Mucosa of stomach (tissue), 1 donor: Measurements from ENCODE around the gene POLR2E.

Experiments
- H3K27me3 ChIP-seq: one replicate; pipeline ENCODE4 v1.7.0; 2013; ENCODE audit warnings: mild to moderate bottlenecking, low read length; ENCODE audit not compliant: control insufficient read depth, insufficient read depth
- H3K36me3 ChIP-seq: one replicate; pipeline ENCODE4 v1.7.0; 2013; ENCODE audit warnings: low read length; ENCODE audit not compliant: control insufficient read depth, insufficient read depth
- H3K4me1 ChIP-seq: one replicate; pipeline ENCODE4 v1.7.0; 2013; ENCODE audit warnings: mild to moderate bottlenecking, low read length; ENCODE audit not compliant: control insufficient read depth, insufficient read depth
- H3K4me3 ChIP-seq: one replicate; pipeline ENCODE4 v1.7.0; 2013; ENCODE audit warnings: low read length
- H3K9ac ChIP-seq: one replicate; pipeline ENCODE4 v1.7.0; 2013; ENCODE audit warnings: mild to moderate bottlenecking, low read length, moderate library complexity
- H3K9me3 ChIP-seq: one replicate; pipeline ENCODE4 v1.7.0; 2013; ENCODE audit warnings: mild to moderate bottlenecking, low read length, moderate library complexity; ENCODE audit not compliant: control insufficient read depth
- donor health status: Pancreatic carcinoma.

Gene POLR2E

GRCh38 chr19:1093811-1094553 is 1.2 kb downstream of the POLR2E start:
- no peaks in the 10 kb centered on the region for H3K9me3 ChIP-seq
- H3K4me3 ChIP-seq = peak overlapping the region; percentile 71
- no peaks in the 10 kb centered on the region for H3K36me3 ChIP-seq
- H3K9ac ChIP-seq = peak overlapping the region; percentile 71
- no peaks in the 10 kb centered on the region for H3K27me3 ChIP-seq
- peaks cover 37% of the 10 kb centered on the region for H3K4me1 ChIP-seq

- Histone ChIP-seq H3K4me3 (no peak overlapping the region), H3K9me3 (no peaks in the 10 kb centered on the region), H3K9ac (no peak overlapping the region), H3K27me3 (no peaks in the 10 kb centered on the region), H3K4me1 (peaks cover 30% of the 10 kb centered on the region), H3K36me3 (peaks cover 4% of the 10 kb centered on the region)
Observed at GRCh38 chr19:1093330-1093729, 1.8 kb downstream of the POLR2E start.

- Histone ChIP-seq H3K4me1 (peaks cover 20% of the 10 kb centered on the region), H3K9me3 (no peaks in the 10 kb centered on the region), H3K27me3 (no peaks in the 10 kb centered on the region), H3K36me3 (peaks cover 4% of the 10 kb centered on the region), H3K9ac (no peak overlapping the region), H3K4me3 (no peak overlapping the region)
Observed at GRCh38 chr19:1091544-1092175, 3.5 kb downstream of the POLR2E start.

- H3K27me3 ChIP-seq = no peaks in the 10 kb centered on the region
- no peak overlapping the region for H3K4me3 ChIP-seq
- peaks cover 4% of the 10 kb centered on the region for H3K36me3 ChIP-seq
- H3K4me1 ChIP-seq = peaks cover 20% of the 10 kb centered on the region
- H3K9me3 ChIP-seq = no peaks in the 10 kb centered on the region
- no peak overlapping the region for H3K9ac ChIP-seq
Observed at GRCh38 chr19:1090731-1091543, 4.2 kb downstream of the POLR2E start.

GRCh38 chr19:1089891-1090290 is 5.3 kb downstream of the POLR2E start:
- Histone ChIP-seq H3K9ac (no peak overlapping the region), H3K27me3 (no peaks in the 10 kb centered on the region), H3K36me3 (peaks cover 4% of the 10 kb centered on the region), H3K9me3 (no peaks in the 10 kb centered on the region), H3K4me3 (no peak overlapping the region), H3K4me1 (peaks cover 14% of the 10 kb centered on the region)

- no peaks in the 10 kb centered on the region for H3K27me3 ChIP-seq
- no peak overlapping the region for H3K4me3 ChIP-seq
- no peaks in the 10 kb centered on the region for H3K9me3 ChIP-seq
- peaks cover 12% of the 10 kb centered on the region for H3K4me1 ChIP-seq
- H3K9ac ChIP-seq = no peak overlapping the region
- peaks cover 4% of the 10 kb centered on the region for H3K36me3 ChIP-seq
Observed at GRCh38 chr19:1089126-1089771, 5.9 kb downstream of the POLR2E start.

GRCh38 chr19:1088416-1089010 is 6.7 kb downstream of the POLR2E start:
- no peaks in the 10 kb centered on the region for H3K27me3 ChIP-seq
- H3K36me3 ChIP-seq = peaks cover 4% of the 10 kb centered on the region
- peaks cover 4% of the 10 kb centered on the region for H3K4me1 ChIP-seq
- no peaks in the 10 kb centered on the region for H3K9me3 ChIP-seq
- H3K4me3 ChIP-seq = no peak overlapping the region
- H3K9ac ChIP-seq = no peak overlapping the region

- Histone ChIP-seq H3K36me3 (peaks cover 4% of the 10 kb centered on the region), H3K9ac (no peak overlapping the region), H3K27me3 (no peaks in the 10 kb centered on the region), H3K9me3 (no peaks in the 10 kb centered on the region), H3K4me3 (no peak overlapping the region), H3K4me1 (peaks cover 4% of the 10 kb centered on the region)
Observed at GRCh38 chr19:1087813-1088415, 7.3 kb downstream of the POLR2E start.

GRCh38 chr19:1086613-1087012 is 8.6 kb downstream of the POLR2E start:
- Histone ChIP-seq H3K9me3 (no peaks in the 10 kb centered on the region), H3K9ac (no peak overlapping the region), H3K4me3 (no peak overlapping the region), H3K27me3 (no peaks in the 10 kb centered on the region), H3K4me1 (peaks cover 13% of the 10 kb centered on the region), H3K36me3 (peaks cover 4% of the 10 kb centered on the region)

GRCh38 chr19:1085676-1086442 is 9.3 kb downstream of the POLR2E start:
- Histone ChIP-seq H3K27me3 (no peaks in the 10 kb centered on the region), H3K9ac (no peak overlapping the region), H3K4me3 (no peak overlapping the region), H3K9me3 (no peaks in the 10 kb centered on the region), H3K36me3 (peaks cover 4% of the 10 kb centered on the region), H3K4me1 (peaks cover 18% of the 10 kb centered on the region)
